Mesothelial cell of epicardium (in vitro differentiated cells): Measurements from ENCODE around the gene TRPC6. TPM values are rescaled to one million over a fixed set of nuclear protein-coding genes. Genes with fewer than 3 reads are reported as not detected.

Experiments used
- DNase-seq, 2 experiments: peaks; one replicate each; pipeline ENCODE4 v3.0.0; 2021; ENCODE audit warnings: low spot score in 2 of 2; ENCODE audit not compliant: unreplicated experiment in 2 of 2
- H3K27ac Mint-ChIP-seq: 2 replicates; pipeline ENCODE4 v1.8.0; 2021; ENCODE audit warnings: mixed read lengths
- H3K27me3 Mint-ChIP-seq: 2 replicates; pipeline ENCODE4 v1.8.0; 2021; ENCODE audit warnings: low read depth, mixed read lengths
- H3K36me3 Mint-ChIP-seq: 2 replicates; pipeline ENCODE4 v1.8.0; 2021; ENCODE audit warnings: mixed read lengths
- H3K4me1 Mint-ChIP-seq: 2 replicates; pipeline ENCODE4 v1.8.0; 2021; ENCODE audit warnings: mixed read lengths
- H3K4me3 Mint-ChIP-seq: 2 replicates; pipeline ENCODE4 v1.8.0; 2021; ENCODE audit warnings: mild to moderate bottlenecking, moderate library complexity, mixed read lengths
- H3K9me3 Mint-ChIP-seq: 2 replicates; pipeline ENCODE4 v1.8.0; 2021; ENCODE audit warnings: mixed read lengths
- CTCF ChIP-seq: fragments of 200-600 bp; sonication (generic); IDR thresholded peaks from one replicate; pipeline ENCODE4 v1.5.0; 2021; ENCODE audit warnings: antibody characterized with exemption; ENCODE audit not compliant: unreplicated experiment
- microRNA-seq: library from miRNA; unstranded; fragments of <30 nt; microRNA quantifications from one replicate; pipeline ENCODE4 v1.2.0, GENCODE V29; 2021; ENCODE audit warnings: inconsistent platforms, mixed read lengths
- total RNA-seq: library from RNA; stranded (reverse); gene quantifications from 3 replicates; pipeline ENCODE4 v1.2.1, GENCODE V29; 2021

The TRPC6 gene
- total RNA-seq, 1 donor from 2014 or later = 0.42 TPM

DNA sequence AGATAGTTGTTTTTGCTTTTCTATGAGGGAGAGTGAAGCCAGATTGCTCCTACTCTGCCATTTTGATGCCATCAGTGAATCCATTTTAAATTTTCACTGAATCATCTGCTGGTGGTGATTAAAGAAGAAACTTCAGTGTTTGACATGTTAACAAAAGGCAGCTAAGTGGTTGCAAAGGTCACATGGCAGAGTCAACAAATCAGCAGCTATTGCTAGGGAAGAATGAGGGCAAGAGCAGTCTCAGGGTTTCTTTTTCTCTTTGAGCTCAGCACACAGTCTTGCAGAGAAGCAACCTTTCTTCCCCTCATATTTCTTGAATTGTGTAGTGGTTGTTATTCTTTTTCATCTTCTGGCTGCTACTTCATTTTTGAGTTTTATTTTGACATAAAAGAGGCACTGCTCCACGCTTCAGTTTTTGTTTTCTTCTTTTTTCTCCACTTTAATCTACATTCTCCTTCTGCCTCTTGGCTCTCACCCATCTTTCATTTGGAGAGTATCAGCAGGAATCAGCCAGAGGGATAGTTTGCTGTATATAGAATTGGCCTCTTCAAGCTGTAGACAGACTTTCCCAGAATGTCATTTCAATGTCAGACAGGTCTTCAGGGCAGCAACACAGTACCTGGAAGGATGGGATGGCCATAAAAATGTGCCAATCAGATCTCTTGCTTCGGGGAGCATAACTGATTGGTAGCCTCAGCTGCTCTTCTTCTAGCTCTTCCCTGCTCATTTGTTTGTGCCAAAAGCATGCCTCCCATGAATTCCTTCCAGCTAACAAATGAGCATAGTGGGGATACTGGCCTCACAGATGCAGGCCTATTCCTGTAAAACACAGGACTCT lies 153.9 kb downstream of the TRPC6 start:
- Mint-ChIP-seq H3K4me1 (peaks cover 7% of the 10 kb centered on the region), H3K4me3 (no peak overlapping the region), H3K27me3 (no peaks in the 10 kb centered on the region), H3K36me3 (no peaks in the 10 kb centered on the region), H3K9me3 (peaks cover 29% of the 10 kb centered on the region), H3K27ac (no peak overlapping the region)
- TF ChIP-seq CTCF = no peak
- no peak for DNase-seq

- Mint-ChIP-seq H3K36me3 (no peaks in the 10 kb centered on the region), H3K4me1 (peaks cover 7% of the 10 kb centered on the region), H3K27ac (no peak overlapping the region), H3K27me3 (no peaks in the 10 kb centered on the region), H3K9me3 (peaks cover 29% of the 10 kb centered on the region), H3K4me3 (no peak overlapping the region)
- TF ChIP-seq CTCF = no peak
- no peak for DNase-seq
Observed at GRCh38 chr11:101428918-101429317, 154.9 kb downstream of the TRPC6 start.

GRCh38 chr11:101407324-101407723 lies 176.5 kb downstream of the TRPC6 start:
- Mint-ChIP-seq H3K27ac (no peak overlapping the region), H3K27me3 (peaks cover 42% of the 10 kb centered on the region), H3K4me3 (no peak overlapping the region), H3K9me3 (no peaks in the 10 kb centered on the region), H3K36me3 (no peaks in the 10 kb centered on the region), H3K4me1 (peaks cover 3% of the 10 kb centered on the region)
- no peak for DNase-seq
- TF ChIP-seq CTCF = no peak

Small RNAs within 50 kb of the gene (microRNA-seq; reads per million reads assigned to microRNA genes)
- gene MIR3920 = not detected
